Stimulated activated naive CD8-positive, alpha-beta T cell treated with anti-CD3 and anti-CD28 coated beads, Interleukin-15, Interleukin-2, amounts not matched to agents 100 ng/mL and 50 ng/mL, for 24 hours (primary cell): ENCODE measurements around the gene DPPA2.

ENCODE experiments used
- H3K27ac Mint-ChIP-seq: one replicate; pipeline ENCODE4 v1.8.0; 2021; ENCODE audit warnings: mild to moderate bottlenecking, mixed read lengths
- H3K27me3 Mint-ChIP-seq: one replicate; pipeline ENCODE4 v1.8.0; 2021; ENCODE audit warnings: mixed read lengths
- H3K36me3 Mint-ChIP-seq: one replicate; pipeline ENCODE4 v1.8.0; 2021; ENCODE audit warnings: low read depth, mixed read lengths
- H3K4me1 Mint-ChIP-seq: one replicate; pipeline ENCODE4 v1.8.0; 2021; ENCODE audit warnings: low read depth, mixed read lengths
- H3K4me3 Mint-ChIP-seq: one replicate; pipeline ENCODE4 v1.8.0; 2021; ENCODE audit warnings: mild to moderate bottlenecking, mixed read lengths
- H3K9me3 Mint-ChIP-seq: one replicate; pipeline ENCODE4 v1.8.0; 2021; ENCODE audit warnings: mixed read lengths

The DPPA2 gene

DNA sequence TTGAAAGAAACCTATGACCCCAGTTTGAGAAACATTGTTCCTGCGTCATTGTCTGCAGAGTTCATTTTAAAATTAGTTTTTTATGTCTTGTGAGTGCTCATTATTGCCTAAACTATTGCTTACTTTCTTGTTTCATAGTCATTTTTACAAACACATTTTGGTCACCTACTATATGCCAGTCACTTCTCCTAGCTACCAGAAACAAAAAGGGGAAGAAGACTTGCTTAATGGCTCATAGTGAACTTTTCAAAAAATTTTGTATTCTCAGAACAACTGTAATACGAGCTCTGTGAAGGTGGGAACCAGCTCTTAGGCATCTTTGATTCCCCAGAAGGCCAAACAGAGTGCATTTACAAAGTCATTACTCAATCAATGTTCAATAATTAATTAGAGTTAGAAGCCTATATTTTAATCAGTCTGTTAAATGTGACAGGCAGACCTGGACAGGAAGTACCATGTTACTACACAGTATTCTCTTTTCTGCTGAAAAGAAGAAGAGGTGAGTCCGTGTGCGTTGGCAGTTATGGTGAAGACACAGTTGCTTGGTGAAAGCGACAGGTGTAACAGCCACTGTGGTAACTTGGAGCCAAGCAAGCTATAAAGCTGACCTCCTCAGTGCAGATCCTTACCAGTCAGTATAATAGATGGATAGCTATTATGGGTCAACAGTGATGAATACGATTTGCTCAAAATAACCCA is 46.6 kb downstream of the DPPA2 start:
- Mint-ChIP-seq H3K27me3 (peaks cover 4% of the 10 kb centered on the region), H3K4me1 (no peaks in the 10 kb centered on the region), H3K9me3 (no peaks in the 10 kb centered on the region), H3K27ac (no peak overlapping the region), H3K4me3 (no peak overlapping the region), H3K36me3 (no peaks in the 10 kb centered on the region)

DNA sequence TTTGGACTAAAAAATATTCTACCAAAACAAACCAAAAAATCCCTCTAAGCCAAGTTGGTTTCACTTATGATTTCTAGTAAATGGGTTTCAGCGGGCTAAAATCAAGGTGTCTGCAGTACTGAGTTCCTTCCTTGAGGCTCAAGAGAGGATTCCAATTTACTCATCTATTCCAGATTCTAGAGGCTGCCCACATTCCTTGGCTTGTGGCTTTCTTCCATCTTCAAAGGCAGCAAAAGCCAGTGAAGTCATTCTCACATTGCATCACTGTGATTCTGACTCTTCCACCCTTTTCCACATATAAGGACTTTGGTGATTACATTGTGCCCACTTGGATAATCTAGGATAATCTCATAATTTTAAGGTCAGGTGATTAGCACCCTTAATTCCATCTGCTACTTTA is 48.1 kb downstream of the DPPA2 start:
- no peak overlapping the region for H3K27ac Mint-ChIP-seq

DNA sequence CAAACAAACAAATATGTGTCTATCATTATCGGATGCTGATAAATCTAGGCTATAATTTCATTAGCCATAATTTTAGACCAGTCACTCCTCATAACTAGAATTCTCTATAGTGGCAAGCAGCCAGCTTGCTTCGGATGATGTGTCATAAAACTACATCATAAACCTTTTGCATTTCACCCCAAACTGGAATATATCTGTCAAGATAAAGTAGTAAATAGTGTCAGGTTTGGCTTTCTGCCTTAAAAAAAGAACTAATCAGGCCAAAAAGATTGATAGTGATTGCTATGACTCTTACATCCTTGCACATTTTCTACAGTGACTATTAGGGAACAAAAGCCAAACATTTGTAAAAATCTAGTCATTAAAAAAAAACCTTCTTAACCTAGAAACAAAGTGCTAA is 51.0 kb downstream of the DPPA2 start:
- no peaks in the 10 kb centered on the region for H3K36me3 Mint-ChIP-seq
- no peaks in the 10 kb centered on the region for H3K4me1 Mint-ChIP-seq
- H3K9me3 Mint-ChIP-seq: no peaks in the 10 kb centered on the region
- no peak overlapping the region for H3K4me3 Mint-ChIP-seq
- no peak overlapping the region for H3K27ac Mint-ChIP-seq
- H3K27me3 Mint-ChIP-seq: no peaks in the 10 kb centered on the region

More for the DNA sequence above, 48.1 kb downstream of the DPPA2 start:
- Mint-ChIP-seq H3K4me1 (no peaks in the 10 kb centered on the region), H3K36me3 (no peaks in the 10 kb centered on the region), H3K27me3 (peaks cover 4% of the 10 kb centered on the region), H3K4me3 (no peak overlapping the region), H3K9me3 (no peaks in the 10 kb centered on the region)

DNA sequence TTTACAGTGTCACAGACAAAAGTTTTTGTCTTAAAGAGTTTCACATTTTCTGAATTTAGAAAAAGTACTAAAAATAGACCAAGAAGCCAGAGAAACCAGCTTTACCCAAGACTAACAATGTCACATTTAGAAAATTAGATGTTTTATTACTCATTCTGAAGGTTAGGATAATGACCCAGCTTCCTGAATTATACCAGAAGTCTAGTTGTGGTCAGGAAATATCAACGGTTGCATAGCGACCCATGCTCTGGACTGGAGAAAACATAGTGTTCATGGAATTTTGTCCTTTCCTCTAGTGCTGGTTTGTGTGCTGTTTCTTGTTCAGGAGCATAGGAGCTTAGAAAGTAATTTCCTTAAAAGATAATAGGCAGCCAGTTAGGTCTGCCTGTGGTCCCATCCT is 59.0 kb downstream of the DPPA2 start:
- H3K27ac Mint-ChIP-seq: no peak overlapping the region
- H3K36me3 Mint-ChIP-seq: no peaks in the 10 kb centered on the region
- no peaks in the 10 kb centered on the region for H3K27me3 Mint-ChIP-seq
- H3K4me1 Mint-ChIP-seq: no peaks in the 10 kb centered on the region
- no peaks in the 10 kb centered on the region for H3K9me3 Mint-ChIP-seq
- H3K4me3 Mint-ChIP-seq: no peak overlapping the region

DNA sequence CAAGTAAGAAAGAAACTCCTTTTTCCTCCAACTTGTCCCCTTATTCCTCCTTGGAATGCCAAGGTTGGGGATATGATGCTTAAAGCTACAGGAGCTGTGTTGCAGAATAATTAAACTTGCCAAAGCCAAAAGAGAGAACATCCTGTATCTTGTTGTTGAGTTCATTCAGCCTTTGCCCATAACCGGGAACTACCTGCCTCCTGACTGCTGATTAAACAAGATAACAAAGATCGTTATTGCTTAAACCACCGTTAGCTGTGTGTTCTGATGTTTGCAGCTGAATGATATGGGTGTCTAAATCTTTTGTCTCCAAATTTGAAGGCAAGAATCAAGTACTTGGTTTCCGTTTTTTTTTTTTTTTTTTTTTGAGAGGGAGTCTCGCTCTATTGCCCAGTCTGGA is 61.5 kb downstream of the DPPA2 start:
- Mint-ChIP-seq H3K36me3 (no peaks in the 10 kb centered on the region), H3K27ac (no peak overlapping the region), H3K9me3 (peaks cover 4% of the 10 kb centered on the region), H3K4me3 (no peak overlapping the region), H3K27me3 (no peaks in the 10 kb centered on the region), H3K4me1 (no peaks in the 10 kb centered on the region)

DNA sequence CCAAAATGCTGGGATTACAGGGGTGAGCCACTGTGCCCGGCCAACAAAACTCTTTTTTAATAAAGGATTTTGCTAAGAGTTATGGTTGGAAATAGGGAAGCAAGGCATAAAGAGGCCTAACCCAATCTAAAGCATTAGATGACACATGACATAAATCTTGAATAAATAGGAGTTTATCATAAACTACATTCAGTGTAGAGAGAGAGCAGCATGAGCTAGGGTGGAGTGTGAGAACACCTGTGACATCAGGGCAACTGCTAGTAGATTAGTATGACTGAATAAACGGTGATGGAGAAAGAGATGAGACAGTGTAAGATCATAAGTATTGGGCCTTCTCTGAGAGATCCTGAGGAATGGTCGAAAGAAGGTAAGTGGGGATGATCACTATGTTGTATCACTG is 63.7 kb downstream of the DPPA2 start:
- Mint-ChIP-seq H3K4me1 (no peaks in the 10 kb centered on the region), H3K9me3 (peaks cover 4% of the 10 kb centered on the region), H3K27me3 (no peaks in the 10 kb centered on the region), H3K36me3 (no peaks in the 10 kb centered on the region), H3K4me3 (no peak overlapping the region), H3K27ac (no peak overlapping the region)
